Thoracic aorta (tissue), 2 donors: ENCODE results near the gene CMTM8. TPM values are rescaled to one million over a fixed set of nuclear protein-coding genes. Genes with fewer than 3 reads are reported as not detected.

ENCODE experiments used
- ATAC-seq: fragments of 150-250 bp; one replicate; pipeline ENCODE4 v1.8.0; 2017; ENCODE audit warnings: low read depth; ENCODE audit not compliant: insufficient number of reproducible peaks, low FRiP score
- DNase-seq: peaks from one replicate; pipeline ENCODE4 v3.0.0-alpha.2; 2020; ENCODE audit warnings: low spot score
- H3K27ac ChIP-seq, 2 donors: fragments of 200-600 bp; sonication (generic); 1 replicate in 1 of 2; 2 replicates in 1 of 2; pipeline ENCODE4 v1.5.1; 2016; ENCODE audit warnings: mild to moderate bottlenecking in 2 of 2, moderate library complexity in 2 of 2
- H3K27me3 ChIP-seq: fragments of 200-600 bp; sonication (generic); replicated peaks from 2 replicates; pipeline ENCODE4 v1.6.0; 2016; ENCODE audit warnings: mild to moderate bottlenecking; ENCODE audit not compliant: insufficient read depth
- H3K36me3 ChIP-seq: fragments of 200-600 bp; sonication (generic); one replicate; pipeline ENCODE4 v1.5.1; 2016
- H3K4me1 ChIP-seq, 2 donors: fragments of 200-600 bp; sonication (generic); 1 replicate in 1 of 2; 2 replicates in 1 of 2; pipeline versions ENCODE4 v1.5.1 to v1.6.0; 2016; ENCODE audit warnings: low read depth in 2 of 2, mild to moderate bottlenecking in 1 of 2; ENCODE audit not compliant: control insufficient read depth in 1 of 2
- H3K4me3 ChIP-seq: fragments of 200-600 bp; sonication (generic); 2 replicates; pipeline ENCODE4 v1.5.1; 2016; ENCODE audit warnings: mild to moderate bottlenecking
- H3K9me3 ChIP-seq: fragments of 200-600 bp; sonication (generic); 2 replicates; pipeline ENCODE4 v1.5.1; 2016
- total RNA-seq, 2 donors: library from RNA; depleted of rRNA; stranded (reverse); fragments of >200 nt; gene quantifications; one replicate each; pipeline versions ENCODE4 v1.1.0 to v1.2.3, GENCODE V29; 2016
- TF ChIP-seq, protein P1 (sequence below): fragments of 200-600 bp; sonication (generic); IDR thresholded peaks from one replicate; pipeline ENCODE4 v1.5.1; 2019; ENCODE audit warnings: antibody characterized with exemption

Gene CMTM8
- total RNA-seq, 2 donors from 2014 or later = 2.8 TPM; not detected in 1

DNA sequence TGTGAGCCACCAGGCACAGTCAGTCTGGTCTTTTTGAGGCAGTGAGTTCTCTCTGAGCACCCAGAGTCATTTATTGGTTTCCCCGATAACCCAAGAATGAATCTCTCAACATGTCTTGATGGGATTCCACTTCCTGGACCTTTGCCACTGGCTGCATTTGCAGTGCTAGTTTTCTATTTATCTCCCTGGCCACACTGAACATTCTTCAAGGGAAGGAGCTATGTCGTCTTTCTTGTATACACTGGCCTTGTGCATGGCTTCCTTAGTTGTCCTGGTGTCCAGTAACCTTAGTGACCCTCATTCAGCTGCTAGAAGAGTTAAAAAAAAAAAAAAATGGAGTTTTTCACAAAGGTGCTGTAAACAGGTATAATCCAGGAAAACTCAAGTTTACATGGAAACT is 88.3 kb downstream of the CMTM8 start:
- TF ChIP-seq, protein P1, sequence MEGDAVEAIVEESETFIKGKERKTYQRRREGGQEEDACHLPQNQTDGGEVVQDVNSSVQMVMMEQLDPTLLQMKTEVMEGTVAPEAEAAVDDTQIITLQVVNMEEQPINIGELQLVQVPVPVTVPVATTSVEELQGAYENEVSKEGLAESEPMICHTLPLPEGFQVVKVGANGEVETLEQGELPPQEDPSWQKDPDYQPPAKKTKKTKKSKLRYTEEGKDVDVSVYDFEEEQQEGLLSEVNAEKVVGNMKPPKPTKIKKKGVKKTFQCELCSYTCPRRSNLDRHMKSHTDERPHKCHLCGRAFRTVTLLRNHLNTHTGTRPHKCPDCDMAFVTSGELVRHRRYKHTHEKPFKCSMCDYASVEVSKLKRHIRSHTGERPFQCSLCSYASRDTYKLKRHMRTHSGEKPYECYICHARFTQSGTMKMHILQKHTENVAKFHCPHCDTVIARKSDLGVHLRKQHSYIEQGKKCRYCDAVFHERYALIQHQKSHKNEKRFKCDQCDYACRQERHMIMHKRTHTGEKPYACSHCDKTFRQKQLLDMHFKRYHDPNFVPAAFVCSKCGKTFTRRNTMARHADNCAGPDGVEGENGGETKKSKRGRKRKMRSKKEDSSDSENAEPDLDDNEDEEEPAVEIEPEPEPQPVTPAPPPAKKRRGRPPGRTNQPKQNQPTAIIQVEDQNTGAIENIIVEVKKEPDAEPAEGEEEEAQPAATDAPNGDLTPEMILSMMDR = no peak
- Histone ChIP-seq H3K27ac (no peak overlapping the region), H3K27me3 (no peaks in the 10 kb centered on the region), H3K9me3 (no peaks in the 10 kb centered on the region), H3K4me1 (no peaks in the 10 kb centered on the region), H3K4me3 (no peak overlapping the region), H3K36me3 (no peaks in the 10 kb centered on the region)
- no peak for DNase-seq
- ATAC-seq = no peak

DNA sequence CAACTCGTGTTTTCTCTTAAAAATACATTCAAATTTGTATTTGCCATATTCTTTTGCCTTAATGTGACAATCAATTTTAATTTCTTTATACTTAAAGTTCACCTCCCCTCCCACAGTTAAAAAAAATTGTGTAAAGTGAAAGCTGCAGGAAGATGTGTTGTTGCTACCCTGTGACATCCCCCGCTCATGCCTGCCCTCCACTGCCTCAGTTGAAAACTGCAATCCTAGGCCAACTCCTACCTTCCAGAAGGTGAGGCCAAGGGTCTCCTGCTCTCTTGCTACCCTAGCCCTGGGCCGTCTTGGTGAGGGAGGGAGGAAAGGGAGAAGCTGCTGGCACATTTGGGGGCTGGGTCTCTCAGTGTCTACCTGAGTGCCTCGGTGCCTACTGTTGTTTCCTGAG is 96.2 kb downstream of the CMTM8 start:
- Histone ChIP-seq H3K27ac (no peak overlapping the region), H3K4me3 (no peak overlapping the region), H3K27me3 (no peaks in the 10 kb centered on the region), H3K4me1 (no peaks in the 10 kb centered on the region), H3K9me3 (no peaks in the 10 kb centered on the region), H3K36me3 (no peaks in the 10 kb centered on the region)
- TF ChIP-seq, protein P1 = no peak
- ATAC-seq (no peak), DNase-seq (no peak)

DNA sequence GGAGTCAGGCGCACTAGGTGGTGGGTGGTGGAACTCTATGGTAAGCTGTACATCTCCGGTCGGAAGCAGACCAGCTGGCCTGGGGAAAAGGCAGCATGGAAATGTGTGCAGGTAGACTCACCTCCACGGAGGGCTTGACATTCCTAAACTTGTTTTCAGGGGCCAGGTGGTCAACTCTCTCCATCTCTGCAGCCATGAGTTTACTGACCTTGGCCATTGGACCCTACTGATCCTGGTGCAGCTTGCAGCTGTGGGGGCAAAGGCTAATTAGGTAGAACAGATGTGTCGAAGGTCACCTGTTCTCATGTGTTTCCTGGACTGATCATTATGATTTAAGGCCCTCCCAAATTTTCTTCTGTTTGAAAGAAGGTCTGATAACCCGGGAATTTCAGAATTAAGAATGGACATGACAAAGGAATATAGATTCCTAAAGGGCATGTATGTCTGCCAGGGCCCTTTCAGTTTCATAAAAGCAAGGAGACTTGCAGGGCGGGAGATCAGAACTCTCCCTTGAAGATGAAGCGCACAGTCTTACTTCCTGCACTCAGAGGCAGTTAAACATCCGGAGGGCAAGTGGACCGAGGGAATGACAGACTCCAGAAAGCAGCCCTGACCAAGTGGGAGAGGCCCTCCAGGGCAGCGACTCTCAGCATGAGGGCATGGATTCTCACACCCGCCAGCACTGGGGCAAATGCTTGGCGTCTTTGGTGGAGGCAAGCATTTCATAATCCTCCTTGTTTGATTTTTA is 97.1 kb downstream of the CMTM8 start:
- H3K9me3 ChIP-seq = no peaks in the 10 kb centered on the region
- no peak overlapping the region for H3K4me3 ChIP-seq
- ATAC-seq (no peak), DNase-seq (no peak)
- no peaks in the 10 kb centered on the region for H3K4me1 ChIP-seq
- H3K27ac ChIP-seq = no peak overlapping the region
- no peaks in the 10 kb centered on the region for H3K36me3 ChIP-seq
- TF ChIP-seq, protein P1 = no peak
- H3K27me3 ChIP-seq = no peaks in the 10 kb centered on the region

DNA sequence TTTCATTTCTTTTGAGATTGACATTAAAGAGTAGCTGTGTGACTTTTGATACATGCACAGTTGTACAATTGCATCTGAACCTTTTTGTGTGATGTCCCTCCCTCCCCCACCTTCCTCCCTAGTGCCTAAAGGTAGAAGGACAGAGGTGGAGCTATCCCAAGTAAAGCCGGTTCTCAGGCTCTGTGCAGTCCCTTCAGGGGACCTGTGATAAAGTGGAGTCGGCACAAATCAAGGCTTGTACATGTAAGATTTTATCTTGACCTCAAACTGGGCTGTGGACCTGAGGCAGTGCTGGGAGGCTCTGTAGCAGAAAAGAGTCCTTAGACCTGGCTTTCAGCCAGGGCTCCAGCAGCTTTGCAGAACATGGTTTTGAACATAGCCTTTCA is 97.6 kb downstream of the CMTM8 start:
- TF ChIP-seq, protein P1 = no peak
- ATAC-seq = no peak
- H3K4me1 ChIP-seq = no peaks in the 10 kb centered on the region

DNA sequence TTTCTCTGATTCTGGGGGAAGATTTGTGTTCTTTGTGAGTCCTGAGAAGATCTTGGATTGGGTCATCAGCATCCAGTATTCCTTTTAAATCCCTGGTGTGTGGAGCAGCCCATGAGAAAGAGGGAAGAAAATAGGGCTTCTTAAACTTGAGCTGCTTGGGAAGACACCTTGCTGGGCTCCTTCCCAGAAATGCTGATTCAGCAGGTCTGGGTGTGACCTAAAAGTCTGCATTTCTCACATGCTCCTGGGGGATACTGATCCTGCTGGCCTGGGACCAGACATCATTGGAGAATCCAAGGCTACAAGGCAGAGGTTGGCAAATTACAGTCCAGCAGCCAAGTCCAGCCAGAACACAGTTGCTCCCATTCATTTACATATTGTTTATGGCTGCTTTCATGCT is 99.0 kb downstream of the CMTM8 start:
- DNase-seq (no peak), ATAC-seq (no peak)
- H3K4me3 ChIP-seq = no peak overlapping the region
- no peaks in the 10 kb centered on the region for H3K4me1 ChIP-seq
- H3K9me3 ChIP-seq = no peaks in the 10 kb centered on the region
- no peaks in the 10 kb centered on the region for H3K27me3 ChIP-seq
- TF ChIP-seq, protein P1 = no peak
- no peaks in the 10 kb centered on the region for H3K36me3 ChIP-seq
- no peak overlapping the region for H3K27ac ChIP-seq

More for the DNA sequence above, 97.6 kb downstream of the CMTM8 start:
- Histone ChIP-seq H3K27me3 (no peaks in the 10 kb centered on the region), H3K4me3 (no peak overlapping the region), H3K27ac (no peak overlapping the region), H3K9me3 (no peaks in the 10 kb centered on the region), H3K36me3 (no peaks in the 10 kb centered on the region)
- DNase-seq = no peak
